HG03432 (cell line): ENCODE results near the gene RBM26.

Source experiments
- ATAC-seq: cut with Tn5 transposase; IDR thresholded peaks from one replicate; pipeline ENCODE4 v1.9.1; 2021; ENCODE audit warnings: mild to moderate bottlenecking, moderate library complexity; ENCODE audit not compliant: unreplicated experiment

The RBM26 gene

DNA sequence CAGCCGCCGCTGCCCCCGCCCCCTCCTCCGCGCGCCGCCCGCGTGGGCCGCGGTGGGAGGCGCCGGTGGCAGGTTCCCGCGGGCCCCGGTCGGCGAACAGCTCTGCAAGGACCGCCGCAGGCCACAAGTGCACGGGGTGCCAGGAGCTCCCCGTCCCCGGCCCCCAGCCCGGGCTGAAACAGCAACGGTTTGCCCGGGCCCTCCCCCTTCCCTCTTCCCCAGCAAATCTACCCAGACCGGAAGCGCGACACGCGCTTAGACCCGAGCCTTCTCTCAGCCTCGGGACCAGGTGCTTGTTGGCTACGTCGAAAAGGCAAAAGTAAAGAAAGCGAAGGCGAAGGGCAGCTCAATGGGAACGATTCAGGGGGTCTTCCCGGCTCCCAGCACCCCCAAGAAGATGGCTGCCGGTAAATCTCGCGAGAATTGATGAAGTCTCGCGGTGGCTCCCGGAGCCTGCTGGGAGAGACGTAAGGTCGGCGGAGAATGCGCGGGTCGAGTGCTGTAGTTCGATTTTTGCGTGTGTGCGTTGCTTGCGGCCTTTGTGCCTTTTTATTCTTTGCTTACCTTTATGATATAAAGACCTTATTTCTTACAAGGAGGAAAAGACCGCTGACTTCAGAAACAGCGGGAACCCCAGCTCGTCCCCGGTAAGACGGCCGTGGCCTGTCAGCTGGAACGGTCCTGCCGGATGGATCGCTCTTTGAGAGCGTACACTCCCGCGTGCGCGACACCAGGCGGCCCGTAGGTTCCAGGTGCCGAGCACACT is at the start of gene RBM26:
Gene RBM26 (minus strand): TSS at position 425 of the 766 bp plus-strand sequence. CDS start 481 bp downstream, outside the sequence.
- ATAC-seq: peak; percentile 85

DNA sequence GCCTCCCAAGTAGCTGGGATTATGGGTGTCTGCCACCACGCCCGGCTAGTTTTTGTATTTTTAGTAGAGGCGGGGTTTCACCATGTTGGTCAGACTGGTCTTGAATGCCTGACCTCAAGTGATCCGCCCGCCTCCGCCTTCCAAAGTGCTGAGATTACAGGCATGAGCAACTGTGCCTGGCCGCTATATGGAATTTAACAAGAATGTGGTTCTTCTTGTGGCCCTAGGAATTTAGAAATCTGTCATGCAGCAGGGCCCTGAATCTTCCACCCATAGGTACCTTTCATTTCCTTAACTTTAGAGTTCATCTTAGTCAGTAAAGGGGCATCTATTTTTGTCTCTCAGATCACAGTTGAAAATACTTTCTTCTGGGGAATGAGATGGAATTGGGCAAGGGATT is 49.3 kb upstream of the RBM26 start:
- ATAC-seq: no peak

DNA sequence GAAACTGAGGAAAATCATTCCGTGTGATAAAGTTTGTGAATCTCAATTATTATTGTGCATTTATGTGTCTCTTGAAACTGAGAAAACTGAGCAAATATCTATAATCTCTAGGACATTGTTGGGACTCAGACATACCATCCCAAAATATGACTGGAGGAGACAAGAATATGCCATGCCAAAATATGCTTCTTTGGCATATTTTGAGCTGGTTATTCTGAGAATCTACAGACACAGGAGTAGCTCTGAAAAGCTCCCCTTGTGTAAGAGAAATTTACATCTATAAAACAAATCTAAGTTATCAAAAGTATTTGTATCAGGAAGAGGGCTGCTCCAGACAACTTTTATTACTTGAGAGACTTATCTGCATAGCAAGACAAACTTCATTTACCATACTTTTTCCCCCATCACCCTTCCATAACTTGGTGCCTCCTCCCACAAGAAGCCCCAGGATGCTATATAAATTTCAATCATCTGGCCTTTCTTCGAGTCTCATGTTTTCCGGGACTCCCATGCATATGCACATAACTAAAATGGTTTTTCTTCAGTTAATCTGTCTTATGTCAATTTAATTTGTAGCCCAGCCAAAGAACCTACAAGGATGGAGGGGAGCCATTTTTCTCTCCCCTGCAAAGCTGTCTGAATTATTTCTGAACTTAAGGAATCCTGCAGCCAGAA is 46.3 kb upstream of the RBM26 start:
- ATAC-seq: no peak

GRCh38 chr13:79451500-79451962 is 45.5 kb upstream of the RBM26 start:
- ATAC-seq: peak; percentile 100

DNA sequence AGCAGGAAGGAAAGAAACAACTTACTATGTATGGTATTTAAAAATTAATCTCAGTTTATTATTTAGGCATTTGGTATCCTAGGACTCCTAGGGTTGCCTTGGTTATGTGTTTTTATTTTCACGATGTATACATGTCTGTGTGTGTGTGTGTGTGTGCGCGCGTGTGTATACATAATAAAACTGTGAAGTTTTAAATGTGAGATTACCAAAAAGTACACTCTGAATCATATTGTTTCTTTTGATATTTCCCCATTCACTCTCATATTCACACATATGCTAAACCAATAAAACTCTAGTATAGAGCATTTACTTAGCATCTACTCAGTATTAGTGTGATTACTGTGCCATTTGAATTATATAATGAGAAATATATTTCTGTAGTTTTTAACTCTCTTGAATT is 44.1 kb upstream of the RBM26 start:
- ATAC-seq: no peak

- ATAC-seq: no peak
These were observed 42.4 kb upstream of the RBM26 start for GRCh38 chr13:79448413-79448812.

GRCh38 chr13:79447741-79448140 is 41.7 kb upstream of the RBM26 start:
- ATAC-seq: no peak

GRCh38 chr13:79447141-79447540 is 41.1 kb upstream of the RBM26 start:
- ATAC-seq: no peak

- ATAC-seq: no peak
These were observed 40.1 kb upstream of the RBM26 start for GRCh38 chr13:79445968-79446645.

- no peak for ATAC-seq
These were observed 36.7 kb upstream of the RBM26 start for GRCh38 chr13:79442706-79443105.

DNA sequence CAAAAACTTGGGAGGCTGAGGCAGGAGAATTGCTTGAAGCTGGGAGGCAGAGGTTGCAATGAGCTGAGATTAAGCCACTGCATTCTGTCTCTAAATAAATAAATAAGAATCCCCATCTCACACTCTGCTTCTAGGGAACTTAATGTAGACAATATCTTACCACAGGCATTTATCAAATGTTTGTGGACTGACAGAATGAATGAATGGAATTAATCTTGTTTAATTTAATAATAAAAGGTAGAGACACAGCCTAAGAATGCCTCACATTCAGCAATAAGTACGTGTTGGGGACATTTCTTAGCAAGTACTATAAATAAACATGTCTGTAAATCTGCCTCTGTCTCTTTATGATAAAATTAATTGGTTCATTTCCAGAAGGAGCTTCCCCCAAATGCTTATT is 36.2 kb upstream of the RBM26 start:
- no peak for ATAC-seq

DNA sequence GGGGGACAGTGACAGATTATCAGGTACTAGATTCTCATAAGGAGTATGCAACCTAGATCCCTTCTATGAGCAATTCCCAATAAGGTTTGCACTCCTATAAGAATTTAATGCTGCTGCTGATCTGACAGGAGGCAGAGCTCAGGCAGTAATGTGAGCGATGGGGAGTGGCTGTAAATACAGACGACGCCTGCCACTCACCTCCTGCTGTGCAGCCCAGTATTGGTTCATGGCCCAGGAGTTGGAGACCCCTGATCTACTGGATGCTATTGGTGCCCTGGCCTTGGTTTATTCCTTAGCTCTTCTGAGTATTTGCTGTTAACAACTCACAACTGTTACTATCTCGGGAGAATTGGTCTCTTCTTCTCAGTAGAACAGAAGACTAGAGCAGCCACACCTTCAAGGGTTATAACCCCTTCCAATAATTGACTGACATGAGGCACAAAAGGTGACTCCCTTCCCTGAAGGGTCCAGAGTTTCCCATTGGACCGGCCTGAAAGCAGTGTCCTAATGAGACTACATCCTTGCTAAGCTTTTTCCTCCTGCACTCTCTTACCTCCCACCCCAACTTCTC is 35.0 kb upstream of the RBM26 start:
- no peak for ATAC-seq

DNA sequence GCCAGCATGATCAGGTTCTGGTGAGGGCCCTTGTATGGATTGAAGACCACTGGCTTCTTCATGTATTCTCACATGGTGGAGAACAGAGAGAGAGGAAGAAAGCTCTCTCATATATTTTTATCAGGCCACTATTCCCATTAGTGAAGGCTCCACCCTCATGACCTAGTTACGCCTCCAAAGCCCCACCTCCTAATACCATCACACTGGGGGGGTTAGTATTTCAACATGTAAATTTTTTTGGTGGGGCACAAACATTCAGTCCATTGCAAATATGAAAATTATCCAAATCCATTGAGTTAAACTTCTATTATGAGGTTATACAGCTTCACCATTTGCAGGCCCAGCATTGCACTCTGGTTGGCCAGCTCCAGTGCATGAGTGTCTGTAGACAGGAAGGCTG is 33.2 kb upstream of the RBM26 start:
- ATAC-seq: no peak

- no peak for ATAC-seq
These were observed 29.5 kb upstream of the RBM26 start for GRCh38 chr13:79435561-79435990.

GRCh38 chr13:79434556-79434955 is 28.5 kb upstream of the RBM26 start:
- no peak for ATAC-seq

GRCh38 chr13:79432992-79433391 is 26.9 kb upstream of the RBM26 start:
- ATAC-seq: no peak

- no peak for ATAC-seq
These were observed 26.0 kb upstream of the RBM26 start for GRCh38 chr13:79432086-79432485.

DNA sequence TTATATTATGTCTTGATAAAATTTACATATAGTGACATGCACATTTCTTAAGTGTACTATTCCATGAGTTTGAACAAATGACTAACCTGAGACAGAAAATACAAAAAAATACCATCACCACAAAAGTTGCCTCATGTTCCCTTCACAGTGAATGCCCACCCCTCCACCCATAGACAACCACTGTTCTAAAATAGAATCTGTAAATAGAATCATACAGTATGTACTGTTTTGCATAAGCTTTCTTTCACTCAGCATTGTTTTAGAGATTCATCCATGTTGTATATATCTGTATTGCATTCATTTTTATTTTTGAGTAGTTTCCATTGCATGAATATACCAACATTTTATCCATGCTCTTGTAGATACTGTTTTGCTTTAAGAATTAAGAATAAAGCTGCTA is 23.3 kb upstream of the RBM26 start:
- ATAC-seq: peak; percentile 33

DNA sequence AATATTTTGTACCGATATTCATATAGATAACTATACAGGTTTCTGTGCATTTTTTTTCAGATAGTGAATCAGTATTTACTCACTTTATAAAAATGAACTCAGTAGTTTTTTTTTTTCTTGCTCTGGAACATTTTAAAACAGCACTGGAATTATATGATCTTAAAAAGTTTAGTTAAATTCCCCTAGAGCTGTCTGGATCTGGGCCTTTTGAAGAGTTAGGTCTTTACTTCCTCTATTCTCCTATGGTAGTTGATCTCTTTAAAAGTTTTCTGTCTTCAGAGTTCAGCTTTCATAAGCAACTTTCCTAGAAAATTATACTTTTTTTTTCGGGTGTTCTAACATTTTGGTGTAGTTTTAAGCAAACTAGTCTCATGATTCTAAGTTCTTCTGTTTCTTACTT is 21.8 kb upstream of the RBM26 start:
- no peak for ATAC-seq

GRCh38 chr13:79427265-79427664 is 21.2 kb upstream of the RBM26 start:
- ATAC-seq: no peak
